K562 (cell line): ENCODE data around the gene DEFB124. TPM values are rescaled to one million over a fixed set of nuclear protein-coding genes. Genes with fewer than 3 reads are reported as not detected.

ENCODE experiments used
- ATAC-seq: fragments of 200-7000 bp; cut with Tn5 transposase; 3 replicates; pipeline ENCODE4 v1.9.1; 2020; ENCODE audit warnings: moderate library complexity
- BruUV-seq: library from RNA; stranded (reverse); fragments of 400-500 nt; replicated peaks from 2 replicates; lab custom pipeline; 2021; lab: Mats Ljungman, UMichigan
- CTCF ChIA-PET: fragments of 300-600 bp; formaldehyde crosslinking; extraction: SDS; loops from one replicate; lab custom pipeline; 2021; ENCODE audit warnings: low intra/inter-chr PET ratio; lab: Yijun Ruan, JAX
- POLR2A ChIA-PET: fragments of 300-600, 350-650 bp; sonication (Branson Sonifier 250); formaldehyde crosslinking; extraction: SDS; loops from one replicate; lab custom pipeline; 2021; ENCODE audit warnings: antibody characterized with exemption, inconsistent platforms; lab: Yijun Ruan, JAX
- DNase-seq, 4 experiments: peaks; one replicate each; pipeline versions ENCODE4 v3.0.0 to v3.0.0-alpha.2; 2011 to 2018; ENCODE audit warnings: low spot score in 3 of 4, mixed read lengths in 3 of 4; ENCODE audit errors: extremely low read depth in 1 of 4
- FAIRE-seq: peaks from 2 replicates; lab custom pipeline; 2011; peaks lifted over from hg19 to GRCh38; lab: Jason Lieb, UNC
- H2AFZ ChIP-seq: 2 replicates; pipeline ENCODE4 v1.6.0; 2011; ENCODE audit warnings: low read depth, low read length, control low read depth, inconsistent platforms
- H3K27ac ChIP-seq: fragments of 200-600 bp; 3 replicates; pipeline ENCODE4 v1.8.0; 2011; ENCODE audit warnings: low read depth, mild to moderate bottlenecking, control low read depth, inconsistent platforms, low read length, moderate library complexity, mixed read lengths; ENCODE audit errors: extremely low read depth
- H3K27me3 ChIP-seq, 2 experiments: fragments of 300-600 bp in 1 of 2; 2 replicates in 1 of 2; 3 replicates in 1 of 2; pipeline versions ENCODE4 v1.6.0 to v1.8.0; 2011; ENCODE audit warnings: inconsistent platforms in 2 of 2, low read length in 2 of 2, mild to moderate bottlenecking in 1 of 2, mixed read lengths in 1 of 2, moderate library complexity in 1 of 2; ENCODE audit not compliant: control insufficient read depth in 2 of 2, insufficient read depth in 2 of 2
- H3K36me3 ChIP-seq: fragments of 300-600 bp; 3 replicates; pipeline ENCODE4 v1.8.0; 2011; ENCODE audit warnings: mild to moderate bottlenecking, low read length, inconsistent platforms; ENCODE audit not compliant: control insufficient read depth, insufficient read depth
- H3K4me1 ChIP-seq, 2 experiments: fragments of 200-600 bp in 1 of 2; replicated peaks in 1 of 2; 2 replicates in 1 of 2; 3 replicates in 1 of 2; pipeline versions ENCODE4 v1.5.1 to v1.8.0; 2011; ENCODE audit warnings: inconsistent platforms in 2 of 2, low read length in 2 of 2, mild to moderate bottlenecking in 1 of 2, mixed read lengths in 1 of 2, moderate library complexity in 1 of 2; ENCODE audit not compliant: control insufficient read depth in 2 of 2, insufficient read depth in 2 of 2
- H3K4me2 ChIP-seq: 2 replicates; pipeline ENCODE4 v1.6.1; 2011; ENCODE audit warnings: low read length, control low read depth, inconsistent platforms, mixed read lengths; ENCODE audit not compliant: insufficient read depth
- H3K4me3 ChIP-seq: fragments of 200-600 bp; sonication (generic), shearing (Covaris generic); 2 replicates; pipeline ENCODE4 v1.5.1; 2016; ENCODE audit warnings: control low read depth, inconsistent platforms
- H3K79me2 ChIP-seq: fragments of 200-600 bp; 3 replicates; pipeline ENCODE4 v1.8.0; 2011; ENCODE audit warnings: low read length, inconsistent platforms; ENCODE audit not compliant: control insufficient read depth, insufficient read depth
- H3K9ac ChIP-seq, 2 experiments: 2 replicates each; pipeline versions ENCODE4 v1.6.0 to v1.6.1; 2011; ENCODE audit warnings: low read depth in 2 of 2, low read length in 2 of 2, control low read depth in 1 of 2, inconsistent platforms in 1 of 2, mild to moderate bottlenecking in 1 of 2, mixed read lengths in 1 of 2; ENCODE audit not compliant: insufficient read depth in 1 of 2
- H3K9me1 ChIP-seq: one replicate; pipeline ENCODE4 v1.6.0; 2011; ENCODE audit warnings: inconsistent platforms, mild to moderate bottlenecking, low read length, moderate library complexity; ENCODE audit not compliant: control insufficient read depth, insufficient read depth
- H3K9me3 ChIP-seq: replicated peaks from 2 replicates; pipeline ENCODE4 v1.5.1; 2011; ENCODE audit warnings: low read depth, low read length, inconsistent platforms; ENCODE audit not compliant: control insufficient read depth, insufficient read depth
- H4K20me1 ChIP-seq: replicated peaks from 2 replicates; pipeline ENCODE4 v1.6.1; 2011; ENCODE audit warnings: low read length, inconsistent platforms, mixed read lengths; ENCODE audit not compliant: control insufficient read depth, insufficient read depth
- CTCFL ChIP-seq: IDR thresholded peaks from 2 replicates; pipeline ENCODE4 v1.6.1; 2011; ENCODE audit warnings: borderline replicate concordance, low read depth, mild to moderate bottlenecking, moderate library complexity, low read length; ENCODE audit not compliant: insufficient read depth, poor library complexity, severe bottlenecking
- ESRRA ChIP-seq: fragments of 450-650 bp; IDR thresholded peaks from 2 replicates; pipeline ENCODE4 v1.6.1; 2014; ENCODE audit warnings: low read depth, mild to moderate bottlenecking, moderate library complexity, borderline replicate concordance
- ETV1 ChIP-seq: fragments of 450-650 bp; conservative IDR thresholded peaks from 2 replicates; pipeline ENCODE4 v1.6.1; 2016; ENCODE audit warnings: missing genetic modification characterization, control low read depth, low read depth, missing compliant biosample characterization
- ILK ChIP-seq: fragments of 450-650 bp; IDR thresholded peaks from 2 replicates; pipeline ENCODE4 v1.6.1; 2016; ENCODE audit warnings: missing genetic modification characterization, low read depth, mild to moderate bottlenecking, missing compliant biosample characterization, moderate library complexity, borderline replicate concordance
- RAD21 ChIP-seq, 2 experiments: fragments of 250-450 bp in 1 of 2; fragments of 450-650 bp in 1 of 2; sonication (Bioruptor Pico) in 1 of 2; formaldehyde crosslinking in 1 of 2; IDR thresholded peaks in 1 of 2; conservative IDR thresholded peaks in 1 of 2; 2 replicates each; pipeline versions ENCODE4 v1.4.0 to v1.8.0; 2020 to 2022; ENCODE audit warnings: mild to moderate bottlenecking in 2 of 2, moderate library complexity in 1 of 2
- WGBS: fragments of 100-300 bp; shearing (Covaris generic); methylation state at CpG from one replicate; pipeline ENCODE4 v1.1.6; 2016; ENCODE audit warnings: low coverage, mixed read lengths; ENCODE audit not compliant: insufficient coverage; ENCODE audit errors: missing lambda C conversion rate; 5-methylcytosine and 5-hydroxymethylcytosine counted together
- in situ Hi-C: fragments of 300-500 bp; cut with MboI; formaldehyde crosslinking; loops from 4 replicates; pipeline ENCODE4 v1.15.0; 2018; ENCODE audit warnings: inconsistent platforms, mixed read lengths
- intact Hi-C: fragments of 100-400 bp; cut with micrococcal nuclease; formaldehyde crosslinking; loops from 2 replicates; pipeline ENCODE4 v1.14.2; 2022
- polyA plus RNA-seq, 8 experiments: library from polyadenylated mRNA; depleted of rRNA in 4 of 8; stranded (reverse) in 5 of 8; unstranded in 3 of 8; fragments of >200 nt; fragmentation: Nextera tagmentation in 2 of 8; fragmentation: Illumina TruSeq in 1 of 8; extraction: Ambion mirVana in 2 of 8; extraction: Trizol in 1 of 8; gene quantifications; 2 replicates each; pipeline versions ENCODE4 v1.2.1 to v1.2.3, GENCODE V29; 2011 to 2014; ENCODE audit warnings: inconsistent platforms in 1 of 8, missing spikeins in 1 of 8
- total RNA-seq, 7 experiments: library from RNA; depleted of rRNA in 6 of 7; stranded (reverse); fragments of >200 nt in 6 of 7; fragmentation: Illumina TruSeq in 2 of 7; extraction: Trizol in 2 of 7; gene quantifications; 2 replicates each; pipeline versions ENCODE4 v1.2.1 to v1.2.3, GENCODE V29; 2011 to 2021; ENCODE audit warnings: low replicate concordance in 1 of 7
- TF ChIP-seq, protein P1 (sequence below): fragments of 450-650 bp; IDR thresholded peaks from 2 replicates; pipeline ENCODE4 v1.6.1; 2016
- TF ChIP-seq, protein P2 (sequence below): fragments of 450-650 bp; IDR thresholded peaks from 2 replicates; pipeline ENCODE4 v1.6.1; 2016; ENCODE audit warnings: missing biosample characterization, missing genetic modification characterization
- TF ChIP-seq, protein P3 (sequence below), 3 experiments: IDR thresholded peaks in 2 of 3; conservative IDR thresholded peaks in 1 of 3; 2 replicates each; pipeline ENCODE4 v1.5.1; 2011 to 2012; ENCODE audit warnings: low read length in 3 of 3, mild to moderate bottlenecking in 3 of 3, control low read depth in 2 of 3, improper control_type of control experiment in 1 of 3, inconsistent platforms in 1 of 3, low read depth in 1 of 3, mixed read lengths in 1 of 3, moderate library complexity in 1 of 3; ENCODE audit not compliant: insufficient read depth in 2 of 3

DEFB124 gene
- total and polyA plus RNA-seq, 9 of the 15 experiments (the other 6 are each of a cell fraction or from before 2014, with no cell fraction given), result not detected

DNA sequence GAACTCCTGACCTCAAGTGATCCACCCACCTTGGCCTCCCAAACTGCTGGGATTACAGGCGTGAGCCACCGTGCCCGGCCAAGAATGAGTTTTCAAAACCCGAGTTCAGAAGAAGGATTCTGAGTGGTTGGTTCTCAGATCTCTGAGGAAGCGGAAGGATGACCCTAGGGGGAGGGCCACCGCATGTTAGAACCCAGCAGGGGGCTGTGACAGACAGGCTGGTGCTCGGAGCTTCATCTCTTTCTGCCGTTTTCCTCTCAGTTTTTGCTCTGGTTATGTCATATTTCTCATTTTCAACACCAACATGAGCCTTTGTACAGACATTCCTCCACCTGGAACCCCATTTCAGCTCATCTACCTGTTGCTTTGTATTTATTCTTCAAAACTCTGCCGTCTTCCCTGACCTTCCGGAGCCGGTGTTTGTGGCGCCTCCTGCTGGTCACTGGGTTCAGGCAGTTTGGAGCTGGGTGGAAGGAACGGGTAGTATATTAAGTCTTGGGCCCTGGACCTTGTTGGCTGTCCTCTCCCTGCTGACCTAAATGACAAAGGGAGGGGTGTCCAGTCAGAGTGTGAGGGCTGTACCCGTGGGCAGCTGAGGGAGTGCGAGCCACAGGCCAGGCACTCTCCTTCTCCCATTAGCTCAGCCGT is 34.8 kb downstream of the DEFB124 start, which contains the start of gene DEFB123:
Gene DEFB123, plus strand, starts transcription at position 621 of the 648 bp plus-strand sequence. CDS start 67 bp downstream, outside the sequence.
- Histone ChIP-seq H3K9me1 (no peaks in the 10 kb centered on the region), H2AFZ (peak within 1 kb of the TSS; percentile 62; the same call in 1 of the 2 replicates), H3K4me3 (no peak within 1 kb of the TSS), H3K4me2 (peak within 1 kb of the TSS; percentile 49; the same call in 1 of the 2 replicates), H3K9ac (0 out of 4 replicates have a peak within 1 kb of the TSS, but pooled peaks of 1 of the 2 experiments have one; percentile 13), H3K27me3 (peaks cover 0 to 11% of the 10 kb centered on the region in 2 experiments; a peak in 3 of 5 replicates), H3K79me2 (no peaks in the 10 kb centered on the region), H4K20me1 (no peaks in the 10 kb centered on the region), H3K27ac (no peak within 1 kb of the TSS), H3K9me3 (no peaks in the 10 kb centered on the region), H3K4me1 (no peaks in the 10 kb centered on the region; a peak in 3 of 5 replicates), H3K36me3 (no peaks in the 10 kb centered on the region)
- DNase-seq (peak; percentile 24 to 35 (median 32)), ATAC-seq (peak; percentile 85), FAIRE-seq (peak; percentile 52)
- no peak for TF ChIP-seq ILK (tag)
- TF ChIP-seq CTCFL, result peak; percentile 80
- TF ChIP-seq, protein P1, sequence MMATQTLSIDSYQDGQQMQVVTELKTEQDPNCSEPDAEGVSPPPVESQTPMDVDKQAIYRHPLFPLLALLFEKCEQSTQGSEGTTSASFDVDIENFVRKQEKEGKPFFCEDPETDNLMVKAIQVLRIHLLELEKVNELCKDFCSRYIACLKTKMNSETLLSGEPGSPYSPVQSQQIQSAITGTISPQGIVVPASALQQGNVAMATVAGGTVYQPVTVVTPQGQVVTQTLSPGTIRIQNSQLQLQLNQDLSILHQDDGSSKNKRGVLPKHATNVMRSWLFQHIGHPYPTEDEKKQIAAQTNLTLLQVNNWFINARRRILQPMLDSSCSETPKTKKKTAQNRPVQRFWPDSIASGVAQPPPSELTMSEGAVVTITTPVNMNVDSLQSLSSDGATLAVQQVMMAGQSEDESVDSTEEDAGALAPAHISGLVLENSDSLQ, result peak; percentile 57
- peak in 1 of 2 experiments; percentile 10; a peak in 1 of 4 replicates for TF ChIP-seq RAD21 (CRISPR knock-in tag; conservative IDR thresholded peaks at IDR 0.05 in 1 of 2, IDR thresholded peaks at IDR 0.05 in 1 of 2)
- TF ChIP-seq ETV1 (tag), result peak; percentile 41; the same call in 1 of the 2 replicates
- TF ChIP-seq, protein P2, sequence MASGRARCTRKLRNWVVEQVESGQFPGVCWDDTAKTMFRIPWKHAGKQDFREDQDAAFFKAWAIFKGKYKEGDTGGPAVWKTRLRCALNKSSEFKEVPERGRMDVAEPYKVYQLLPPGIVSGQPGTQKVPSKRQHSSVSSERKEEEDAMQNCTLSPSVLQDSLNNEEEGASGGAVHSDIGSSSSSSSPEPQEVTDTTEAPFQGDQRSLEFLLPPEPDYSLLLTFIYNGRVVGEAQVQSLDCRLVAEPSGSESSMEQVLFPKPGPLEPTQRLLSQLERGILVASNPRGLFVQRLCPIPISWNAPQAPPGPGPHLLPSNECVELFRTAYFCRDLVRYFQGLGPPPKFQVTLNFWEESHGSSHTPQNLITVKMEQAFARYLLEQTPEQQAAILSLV (tag), result no peak
- TF ChIP-seq, protein P3, sequence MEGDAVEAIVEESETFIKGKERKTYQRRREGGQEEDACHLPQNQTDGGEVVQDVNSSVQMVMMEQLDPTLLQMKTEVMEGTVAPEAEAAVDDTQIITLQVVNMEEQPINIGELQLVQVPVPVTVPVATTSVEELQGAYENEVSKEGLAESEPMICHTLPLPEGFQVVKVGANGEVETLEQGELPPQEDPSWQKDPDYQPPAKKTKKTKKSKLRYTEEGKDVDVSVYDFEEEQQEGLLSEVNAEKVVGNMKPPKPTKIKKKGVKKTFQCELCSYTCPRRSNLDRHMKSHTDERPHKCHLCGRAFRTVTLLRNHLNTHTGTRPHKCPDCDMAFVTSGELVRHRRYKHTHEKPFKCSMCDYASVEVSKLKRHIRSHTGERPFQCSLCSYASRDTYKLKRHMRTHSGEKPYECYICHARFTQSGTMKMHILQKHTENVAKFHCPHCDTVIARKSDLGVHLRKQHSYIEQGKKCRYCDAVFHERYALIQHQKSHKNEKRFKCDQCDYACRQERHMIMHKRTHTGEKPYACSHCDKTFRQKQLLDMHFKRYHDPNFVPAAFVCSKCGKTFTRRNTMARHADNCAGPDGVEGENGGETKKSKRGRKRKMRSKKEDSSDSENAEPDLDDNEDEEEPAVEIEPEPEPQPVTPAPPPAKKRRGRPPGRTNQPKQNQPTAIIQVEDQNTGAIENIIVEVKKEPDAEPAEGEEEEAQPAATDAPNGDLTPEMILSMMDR (IDR thresholded peaks at IDR 0.05 in 2 of 3, conservative IDR thresholded peaks at IDR 0.05 in 1 of 3; ENCODE audit: insufficient read depth in 2 of 3, low read depth in 1 of 3, low read length in 3 of 3), result peak; percentile 60 to 77 (median 66)
- TF ChIP-seq ESRRA, result 0 out of 2 replicates have a peak, but pooled peaks have one; percentile 39
- CTCF ChIA-PET, result no interaction called here
- in situ Hi-C loops (no loop called here), intact Hi-C loops (no loop called here)
- no TSS peak for BruUV-seq
- WGBS, result 11% methylated on average over 16 of the region's 16 CpGs
- POLR2A ChIA-PET, result interaction anchor here (1.2 kb wide), 1 partner anchor 56 kb away, joined by 3 read pairs; no protein-coding TSS in a partner anchor
